K562 (cell line): ENCODE measurements around the gene ACSS2. TPM values are rescaled to one million over a fixed set of nuclear protein-coding genes. Genes with fewer than 3 reads are reported as not detected.

ENCODE experiments used
- ADNP ChIP-seq: fragments of 200-800 bp; sonication (Bioruptor generic); IDR thresholded peaks from 2 replicates; pipeline ENCODE4 v1.6.1; 2016; ENCODE audit warnings: missing genetic modification characterization, missing compliant biosample characterization
- ARNT ChIP-seq, 2 experiments: fragments of 450-650 bp; IDR thresholded peaks; 2 replicates each; pipeline ENCODE4 v1.6.1; 2016; ENCODE audit warnings: mild to moderate bottlenecking in 1 of 2
- CBX1 ChIP-seq: sonication (generic); IDR thresholded peaks from 2 replicates; pipeline ENCODE4 v1.6.1; 2016; ENCODE audit warnings: antibody characterized with exemption, low read depth, mild to moderate bottlenecking
- FOS ChIP-seq: IDR thresholded peaks from 3 replicates; pipeline ENCODE4 v1.6.1; 2011; ENCODE audit not compliant: insufficient read length; ENCODE audit errors: extremely low read depth
- KLF13 ChIP-seq: fragments of 450-650 bp; IDR thresholded peaks from 2 replicates; pipeline ENCODE4 v1.6.1; 2016; ENCODE audit warnings: missing genetic modification characterization, low read depth, mild to moderate bottlenecking, missing compliant biosample characterization, moderate library complexity, borderline replicate concordance
- MAZ ChIP-seq, 2 experiments: fragments of 450-650 bp in 1 of 2; sonication (generic) in 1 of 2; formaldehyde crosslinking; IDR thresholded peaks in 1 of 2; conservative IDR thresholded peaks in 1 of 2; 2 replicates each; pipeline versions ENCODE4 v1.4.0 to v1.5.0; 2020; ENCODE audit warnings: mild to moderate bottlenecking in 1 of 2, missing genetic modification reagents in 1 of 2
- PCBP2 ChIP-seq: fragments of 200-400 bp; formaldehyde crosslinking; IDR thresholded peaks from 2 replicates; pipeline ENCODE4 v1.6.1; 2018; ENCODE audit warnings: low read length, low read depth, mild to moderate bottlenecking, moderate library complexity; ENCODE audit not compliant: poor library complexity, severe bottlenecking
- PURB ChIP-seq: sonication (generic); formaldehyde crosslinking; IDR thresholded peaks from 2 replicates; pipeline ENCODE4 v1.9.0; 2021; ENCODE audit warnings: low read depth, mild to moderate bottlenecking, missing genetic modification reagents
- RAD21 ChIP-seq, 2 experiments: fragments of 250-450 bp in 1 of 2; fragments of 450-650 bp in 1 of 2; sonication (Bioruptor Pico) in 1 of 2; formaldehyde crosslinking in 1 of 2; IDR thresholded peaks in 1 of 2; conservative IDR thresholded peaks in 1 of 2; 2 replicates each; pipeline versions ENCODE4 v1.4.0 to v1.8.0; 2020 to 2022; ENCODE audit warnings: mild to moderate bottlenecking in 2 of 2, moderate library complexity in 1 of 2
- RUNX1 ChIP-seq: sonication (generic); IDR thresholded peaks from 2 replicates; pipeline ENCODE4 v1.6.1; 2016; ENCODE audit warnings: antibody characterized with exemption, low read depth
- WHSC1 ChIP-seq: IDR thresholded peaks from one replicate; pipeline ENCODE4 v1.6.1; 2012; ENCODE audit warnings: low read length, control low read depth, inconsistent platforms
- ZNF239 ChIP-seq: fragments of 250-450 bp; sonication (Bioruptor Pico); IDR thresholded peaks from 2 replicates; pipeline ENCODE4 v1.4.0; 2020; ENCODE audit warnings: mild to moderate bottlenecking
- ZNF436 ChIP-seq: fragments of 250-450, 450-650 bp; sonication (Bioruptor Pico); formaldehyde crosslinking; IDR thresholded peaks from 2 replicates; pipeline ENCODE4 v1.7.0; 2020; ENCODE audit warnings: mild to moderate bottlenecking
- ZNF551 ChIP-seq: fragments of 250-450 bp; sonication (Bioruptor Pico); IDR thresholded peaks from 2 replicates; pipeline ENCODE4 v1.5.0; 2021; ENCODE audit warnings: mild to moderate bottlenecking, moderate library complexity
- ZNF668 ChIP-seq: fragments of 250-450 bp; sonication (Bioruptor Pico); IDR thresholded peaks from 2 replicates; pipeline ENCODE4 v1.8.0; 2022; ENCODE audit warnings: mild to moderate bottlenecking, inconsistent platforms
- polyA plus RNA-seq, 8 experiments: library from polyadenylated mRNA; depleted of rRNA in 4 of 8; stranded (reverse) in 5 of 8; unstranded in 3 of 8; fragments of >200 nt; fragmentation: Nextera tagmentation in 2 of 8; fragmentation: Illumina TruSeq in 1 of 8; extraction: Ambion mirVana in 2 of 8; extraction: Trizol in 1 of 8; gene quantifications; 2 replicates each; pipeline versions ENCODE4 v1.2.1 to v1.2.3, GENCODE V29; 2011 to 2014; ENCODE audit warnings: inconsistent platforms in 1 of 8, missing spikeins in 1 of 8
- total RNA-seq, 7 experiments: library from RNA; depleted of rRNA in 6 of 7; stranded (reverse); fragments of >200 nt in 6 of 7; fragmentation: Illumina TruSeq in 2 of 7; extraction: Trizol in 2 of 7; gene quantifications; 2 replicates each; pipeline versions ENCODE4 v1.2.1 to v1.2.3, GENCODE V29; 2011 to 2021; ENCODE audit warnings: low replicate concordance in 1 of 7
- TF ChIP-seq, protein P1 (sequence below): sonication (generic); formaldehyde crosslinking; IDR thresholded peaks from 2 replicates; pipeline ENCODE4 v1.8.1; 2023; ENCODE audit warnings: mild to moderate bottlenecking, missing genetic modification reagents
- TF ChIP-seq, protein P2 (sequence below): sonication (generic); formaldehyde crosslinking; IDR thresholded peaks from 2 replicates; pipeline ENCODE4 v1.8.1; 2023; ENCODE audit warnings: missing genetic modification reagents, mild to moderate bottlenecking, borderline replicate concordance
- TF ChIP-seq, protein P3 (sequence below): fragments of 250-450 bp; sonication (Bioruptor Pico); IDR thresholded peaks from 2 replicates; pipeline ENCODE4 v1.8.0; 2021; ENCODE audit warnings: moderate library complexity, mild to moderate bottlenecking, inconsistent platforms

Gene ACSS2
- total and polyA plus RNA-seq, 9 of the 15 experiments (the other 6 are each of a cell fraction or from before 2014, with no cell fraction given) = 21.9 to 246 (median 66.2) TPM

DNA sequence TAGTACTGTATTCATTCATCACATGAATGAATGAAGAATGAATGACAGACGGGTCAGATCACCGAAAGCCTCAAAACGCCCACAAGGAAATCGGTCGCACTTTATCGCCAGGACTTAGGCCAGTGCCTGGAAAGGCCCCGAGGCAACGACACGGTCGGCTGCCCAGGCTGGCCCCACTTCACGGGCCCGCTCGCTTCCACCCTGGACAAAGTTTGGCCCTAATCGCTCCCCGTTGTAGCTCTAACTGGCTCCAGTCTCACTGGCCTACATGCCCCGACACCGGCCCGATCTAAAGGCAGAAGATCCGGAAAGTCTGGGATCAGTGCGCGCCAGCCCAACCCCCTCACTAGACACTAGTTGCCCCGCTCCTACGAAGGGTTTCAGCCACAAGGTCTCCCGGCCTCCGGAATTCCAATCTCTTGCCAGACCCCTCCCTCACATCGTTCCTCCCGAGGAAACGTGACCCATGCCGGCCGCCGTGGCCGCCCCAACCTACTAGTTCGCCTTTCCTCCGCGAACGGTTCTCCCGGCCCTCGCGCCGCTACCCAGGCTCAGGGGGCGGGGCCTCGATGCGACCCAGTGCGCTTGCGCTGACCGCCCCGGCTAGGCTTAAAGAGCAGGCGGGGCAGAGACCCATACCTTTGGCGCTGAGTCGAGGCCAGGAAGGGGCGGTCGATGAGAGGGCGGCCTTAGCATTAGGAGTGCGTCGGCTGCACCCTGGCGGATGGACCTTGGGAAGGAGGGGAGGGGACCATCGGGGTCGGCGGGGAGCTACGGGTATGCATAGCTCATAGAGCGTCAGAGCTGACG, 79.0 kb downstream of the ACSS2 start, which contains the start of the genes GSS and MYH7B (continued):
- TF ChIP-seq KLF13 (tag) (no peak), PCBP2 (no peak), ZNF668 (CRISPR knock-in tag) (no peak), ADNP (tag) (no peak), FOS (no peak), ZNF436 (CRISPR knock-in tag) (no peak), ZNF239 (CRISPR knock-in tag) (no peak), PURB (CRISPR knock-in tag) (no peak), CBX1 (peak; percentile 78; the same call in 1 of the 2 replicates), WHSC1 (no peak), ARNT (IDR thresholded peaks at IDR 0.05) (no peak), ZNF551 (no peak), MAZ (CRISPR knock-in tag; conservative IDR thresholded peaks at IDR 0.05 in 1 of 2, IDR thresholded peaks at IDR 0.05 in 1 of 2) (peak; percentile 54 to 77; a peak in 3 of 4 replicates), RUNX1 (no peak), RAD21 (CRISPR knock-in tag; conservative IDR thresholded peaks at IDR 0.05 in 1 of 2, IDR thresholded peaks at IDR 0.05 in 1 of 2) (peak; percentile 65 to 75)
- TF ChIP-seq, protein P1, sequence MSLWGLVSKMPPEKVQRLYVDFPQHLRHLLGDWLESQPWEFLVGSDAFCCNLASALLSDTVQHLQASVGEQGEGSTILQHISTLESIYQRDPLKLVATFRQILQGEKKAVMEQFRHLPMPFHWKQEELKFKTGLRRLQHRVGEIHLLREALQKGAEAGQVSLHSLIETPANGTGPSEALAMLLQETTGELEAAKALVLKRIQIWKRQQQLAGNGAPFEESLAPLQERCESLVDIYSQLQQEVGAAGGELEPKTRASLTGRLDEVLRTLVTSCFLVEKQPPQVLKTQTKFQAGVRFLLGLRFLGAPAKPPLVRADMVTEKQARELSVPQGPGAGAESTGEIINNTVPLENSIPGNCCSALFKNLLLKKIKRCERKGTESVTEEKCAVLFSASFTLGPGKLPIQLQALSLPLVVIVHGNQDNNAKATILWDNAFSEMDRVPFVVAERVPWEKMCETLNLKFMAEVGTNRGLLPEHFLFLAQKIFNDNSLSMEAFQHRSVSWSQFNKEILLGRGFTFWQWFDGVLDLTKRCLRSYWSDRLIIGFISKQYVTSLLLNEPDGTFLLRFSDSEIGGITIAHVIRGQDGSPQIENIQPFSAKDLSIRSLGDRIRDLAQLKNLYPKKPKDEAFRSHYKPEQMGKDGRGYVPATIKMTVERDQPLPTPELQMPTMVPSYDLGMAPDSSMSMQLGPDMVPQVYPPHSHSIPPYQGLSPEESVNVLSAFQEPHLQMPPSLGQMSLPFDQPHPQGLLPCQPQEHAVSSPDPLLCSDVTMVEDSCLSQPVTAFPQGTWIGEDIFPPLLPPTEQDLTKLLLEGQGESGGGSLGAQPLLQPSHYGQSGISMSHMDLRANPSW (CRISPR knock-in tag) = no peak
- TF ChIP-seq, protein P2, sequence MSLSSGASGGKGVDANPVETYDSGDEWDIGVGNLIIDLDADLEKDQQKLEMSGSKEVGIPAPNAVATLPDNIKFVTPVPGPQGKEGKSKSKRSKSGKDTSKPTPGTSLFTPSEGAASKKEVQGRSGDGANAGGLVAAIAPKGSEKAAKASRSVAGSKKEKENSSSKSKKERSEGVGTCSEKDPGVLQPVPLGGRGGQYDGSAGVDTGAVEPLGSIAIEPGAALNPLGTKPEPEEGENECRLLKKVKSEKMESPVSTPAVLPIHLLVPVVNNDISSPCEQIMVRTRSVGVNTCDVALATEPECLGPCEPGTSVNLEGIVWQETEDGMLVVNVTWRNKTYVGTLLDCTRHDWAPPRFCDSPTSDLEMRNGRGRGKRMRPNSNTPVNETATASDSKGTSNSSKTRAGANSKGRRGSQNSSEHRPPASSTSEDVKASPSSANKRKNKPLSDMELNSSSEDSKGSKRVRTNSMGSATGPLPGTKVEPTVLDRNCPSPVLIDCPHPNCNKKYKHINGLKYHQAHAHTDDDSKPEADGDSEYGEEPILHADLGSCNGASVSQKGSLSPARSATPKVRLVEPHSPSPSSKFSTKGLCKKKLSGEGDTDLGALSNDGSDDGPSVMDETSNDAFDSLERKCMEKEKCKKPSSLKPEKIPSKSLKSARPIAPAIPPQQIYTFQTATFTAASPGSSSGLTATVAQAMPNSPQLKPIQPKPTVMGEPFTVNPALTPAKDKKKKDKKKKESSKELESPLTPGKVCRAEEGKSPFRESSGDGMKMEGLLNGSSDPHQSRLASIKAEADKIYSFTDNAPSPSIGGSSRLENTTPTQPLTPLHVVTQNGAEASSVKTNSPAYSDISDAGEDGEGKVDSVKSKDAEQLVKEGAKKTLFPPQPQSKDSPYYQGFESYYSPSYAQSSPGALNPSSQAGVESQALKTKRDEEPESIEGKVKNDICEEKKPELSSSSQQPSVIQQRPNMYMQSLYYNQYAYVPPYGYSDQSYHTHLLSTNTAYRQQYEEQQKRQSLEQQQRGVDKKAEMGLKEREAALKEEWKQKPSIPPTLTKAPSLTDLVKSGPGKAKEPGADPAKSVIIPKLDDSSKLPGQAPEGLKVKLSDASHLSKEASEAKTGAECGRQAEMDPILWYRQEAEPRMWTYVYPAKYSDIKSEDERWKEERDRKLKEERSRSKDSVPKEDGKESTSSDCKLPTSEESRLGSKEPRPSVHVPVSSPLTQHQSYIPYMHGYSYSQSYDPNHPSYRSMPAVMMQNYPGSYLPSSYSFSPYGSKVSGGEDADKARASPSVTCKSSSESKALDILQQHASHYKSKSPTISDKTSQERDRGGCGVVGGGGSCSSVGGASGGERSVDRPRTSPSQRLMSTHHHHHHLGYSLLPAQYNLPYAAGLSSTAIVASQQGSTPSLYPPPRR (CRISPR knock-in tag) = no peak
- TF ChIP-seq, protein P3, sequence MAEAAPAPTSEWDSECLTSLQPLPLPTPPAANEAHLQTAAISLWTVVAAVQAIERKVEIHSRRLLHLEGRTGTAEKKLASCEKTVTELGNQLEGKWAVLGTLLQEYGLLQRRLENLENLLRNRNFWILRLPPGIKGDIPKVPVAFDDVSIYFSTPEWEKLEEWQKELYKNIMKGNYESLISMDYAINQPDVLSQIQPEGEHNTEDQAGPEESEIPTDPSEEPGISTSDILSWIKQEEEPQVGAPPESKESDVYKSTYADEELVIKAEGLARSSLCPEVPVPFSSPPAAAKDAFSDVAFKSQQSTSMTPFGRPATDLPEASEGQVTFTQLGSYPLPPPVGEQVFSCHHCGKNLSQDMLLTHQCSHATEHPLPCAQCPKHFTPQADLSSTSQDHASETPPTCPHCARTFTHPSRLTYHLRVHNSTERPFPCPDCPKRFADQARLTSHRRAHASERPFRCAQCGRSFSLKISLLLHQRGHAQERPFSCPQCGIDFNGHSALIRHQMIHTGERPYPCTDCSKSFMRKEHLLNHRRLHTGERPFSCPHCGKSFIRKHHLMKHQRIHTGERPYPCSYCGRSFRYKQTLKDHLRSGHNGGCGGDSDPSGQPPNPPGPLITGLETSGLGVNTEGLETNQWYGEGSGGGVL (CRISPR knock-in tag) = no peak
